A673 (cell line): Measurements from ENCODE around the gene SRSF4. TPM values are rescaled to one million over a fixed set of nuclear protein-coding genes. Genes with fewer than 3 reads are reported as not detected.
"Not testable (repeated sequence)": the region's sequence is repeated elsewhere in the genome, so short reads cannot be mapped to it uniquely, and the experiment has no call there.

Experiments
- BruUV-seq: library from RNA; stranded (reverse); fragments of 400-500 nt; replicated peaks from 2 replicates; lab custom pipeline; 2021; lab: Mats Ljungman, UMichigan
- CTCF ChIA-PET: fragments of 300-600 bp; sonication (Branson Sonifier 250); formaldehyde crosslinking; loops from one replicate; lab custom pipeline; 2022; ENCODE audit warnings: antibody characterized with exemption; lab: Charles Lee
- POLR2A ChIA-PET: fragments of 300-600 bp; sonication (Branson Sonifier 250); formaldehyde crosslinking; loops from one replicate; lab custom pipeline; 2022; ENCODE audit warnings: antibody characterized with exemption; ENCODE audit not compliant: low non-redundant PET; lab: Charles Lee
- DNase-seq: peaks from one replicate; pipeline ENCODE4 v3.0.0-alpha.2; 2015; ENCODE audit warnings: low spot score
- H3K27ac ChIP-seq: fragments of 200-600 bp; sonication (generic); 2 replicates; pipeline ENCODE4 v1.5.1; 2016; ENCODE audit warnings: mixed run types, low read depth, mild to moderate bottlenecking, mixed read lengths, antibody characterized with exemption, low read length; ENCODE audit not compliant: poor library complexity, severe bottlenecking
- H3K27me3 ChIP-seq: fragments of 200-600 bp; sonication (generic); replicated peaks from 2 replicates; pipeline ENCODE4 v1.6.1; 2017; ENCODE audit warnings: mixed run types, low read depth, mild to moderate bottlenecking, mixed read lengths, antibody characterized with exemption, low read length; ENCODE audit not compliant: insufficient read depth, poor library complexity
- H3K36me3 ChIP-seq: fragments of 200-600 bp; sonication (generic); 2 replicates; pipeline ENCODE4 v1.6.1; 2016; ENCODE audit warnings: mixed run types, mild to moderate bottlenecking, mixed read lengths, antibody characterized with exemption, low read length; ENCODE audit not compliant: insufficient read depth, poor library complexity, severe bottlenecking
- H3K4me1 ChIP-seq: fragments of 200-600 bp; sonication (generic); 2 replicates; pipeline ENCODE4 v1.6.1; 2017; ENCODE audit warnings: mixed run types, mild to moderate bottlenecking, mixed read lengths, antibody characterized with exemption, low read length; ENCODE audit not compliant: insufficient read depth, poor library complexity, severe bottlenecking
- H3K4me3 ChIP-seq: fragments of 200-600 bp; sonication (generic); 2 replicates; pipeline ENCODE4 v1.5.1; 2016; ENCODE audit warnings: low read depth, mixed run types, mild to moderate bottlenecking, mixed read lengths, low read length; ENCODE audit not compliant: poor library complexity, severe bottlenecking
- H3K9me3 ChIP-seq: fragments of 200-600 bp; sonication (generic); 2 replicates; pipeline ENCODE4 v1.6.1; 2016; ENCODE audit warnings: mixed run types, low read depth, mild to moderate bottlenecking, mixed read lengths, antibody characterized with exemption, low read length; ENCODE audit not compliant: poor library complexity, severe bottlenecking
- EZH2 ChIP-seq: fragments of 200-600 bp; sonication (generic); IDR thresholded peaks from 2 replicates; pipeline ENCODE4 v1.6.1; 2017; ENCODE audit warnings: borderline replicate concordance, low read depth, mild to moderate bottlenecking, mixed read lengths, antibody characterized with exemption, low read length; ENCODE audit not compliant: poor library complexity, severe bottlenecking
- intact Hi-C: fragments of 100-400 bp; cut with micrococcal nuclease; formaldehyde crosslinking; loops from one replicate; pipeline ENCODE4 v1.10.0; 2022; ENCODE audit not compliant: unreplicated experiment
- total RNA-seq: library from RNA; stranded (reverse); gene quantifications from 2 replicates; pipeline ENCODE4 v1.2.3, GENCODE V29; 2021
- TF ChIP-seq, protein P1 (sequence below): fragments of 300-800, 200-600 bp; sonication (generic); conservative IDR thresholded peaks from 2 replicates; pipeline ENCODE4 v1.5.1; 2017; ENCODE audit warnings: low read depth, mild to moderate bottlenecking, antibody characterized with exemption, low read length, moderate library complexity, mixed read lengths

Gene SRSF4
- total RNA-seq, 1 experiment from 2014 or later = 116 TPM

DNA sequence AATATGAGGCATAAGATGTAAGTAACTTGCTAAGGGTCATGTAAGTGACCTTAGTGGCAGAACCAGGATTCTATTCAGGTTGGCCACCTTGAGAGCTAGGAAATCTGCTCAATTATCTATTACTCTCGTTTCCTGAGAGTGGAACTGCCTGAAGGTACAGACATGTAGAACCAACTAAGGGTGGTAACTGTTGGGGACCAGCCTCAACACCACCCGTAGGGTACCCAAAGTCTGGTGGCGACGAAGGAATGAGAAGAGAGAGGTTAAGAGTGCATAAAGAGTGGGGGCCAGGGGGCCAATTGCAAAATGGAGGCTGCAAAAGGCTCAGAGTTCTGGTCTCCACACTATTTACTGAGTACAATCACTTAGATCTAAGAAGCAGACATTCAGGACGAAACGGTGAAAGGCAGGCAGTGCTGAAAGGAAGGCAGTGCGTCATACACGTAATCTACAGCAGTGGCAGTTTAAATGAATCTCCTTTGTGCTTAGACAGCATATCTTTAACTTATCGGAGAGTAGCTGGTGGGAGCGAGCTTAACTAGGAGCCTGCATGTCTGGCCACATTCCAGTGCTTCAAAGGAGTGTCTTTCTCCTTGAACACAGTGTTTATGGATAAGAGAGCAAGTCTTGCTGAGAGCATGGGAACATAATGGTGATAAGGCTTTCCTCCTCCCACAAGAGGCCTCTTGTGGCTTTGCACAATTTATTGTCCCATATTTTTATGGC is 25.0 kb downstream of the SRSF4 start:
- Histone ChIP-seq H3K27me3 (no peaks in the 10 kb centered on the region), H3K9me3 (no peaks in the 10 kb centered on the region), H3K27ac (peak overlapping the region; percentile 77), H3K36me3 (peaks cover 89% of the 10 kb centered on the region), H3K4me1 (peaks cover 24% of the 10 kb centered on the region), H3K4me3 (no peak overlapping the region)
- DNase-seq = peak; percentile 83
- no peak for TF ChIP-seq EZH2
- TF ChIP-seq, protein P1, sequence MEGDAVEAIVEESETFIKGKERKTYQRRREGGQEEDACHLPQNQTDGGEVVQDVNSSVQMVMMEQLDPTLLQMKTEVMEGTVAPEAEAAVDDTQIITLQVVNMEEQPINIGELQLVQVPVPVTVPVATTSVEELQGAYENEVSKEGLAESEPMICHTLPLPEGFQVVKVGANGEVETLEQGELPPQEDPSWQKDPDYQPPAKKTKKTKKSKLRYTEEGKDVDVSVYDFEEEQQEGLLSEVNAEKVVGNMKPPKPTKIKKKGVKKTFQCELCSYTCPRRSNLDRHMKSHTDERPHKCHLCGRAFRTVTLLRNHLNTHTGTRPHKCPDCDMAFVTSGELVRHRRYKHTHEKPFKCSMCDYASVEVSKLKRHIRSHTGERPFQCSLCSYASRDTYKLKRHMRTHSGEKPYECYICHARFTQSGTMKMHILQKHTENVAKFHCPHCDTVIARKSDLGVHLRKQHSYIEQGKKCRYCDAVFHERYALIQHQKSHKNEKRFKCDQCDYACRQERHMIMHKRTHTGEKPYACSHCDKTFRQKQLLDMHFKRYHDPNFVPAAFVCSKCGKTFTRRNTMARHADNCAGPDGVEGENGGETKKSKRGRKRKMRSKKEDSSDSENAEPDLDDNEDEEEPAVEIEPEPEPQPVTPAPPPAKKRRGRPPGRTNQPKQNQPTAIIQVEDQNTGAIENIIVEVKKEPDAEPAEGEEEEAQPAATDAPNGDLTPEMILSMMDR = no peak
- intact Hi-C loops = no loop called here
- CTCF ChIA-PET = no interaction called here
- no TSS peak for BruUV-seq
- POLR2A ChIA-PET = interaction anchor here (0.6 to 1.0 kb wide), 2 partner anchors 17 to 24 kb away, joined by 4 to 8 read pairs; no protein-coding TSS in a partner anchor

DNA sequence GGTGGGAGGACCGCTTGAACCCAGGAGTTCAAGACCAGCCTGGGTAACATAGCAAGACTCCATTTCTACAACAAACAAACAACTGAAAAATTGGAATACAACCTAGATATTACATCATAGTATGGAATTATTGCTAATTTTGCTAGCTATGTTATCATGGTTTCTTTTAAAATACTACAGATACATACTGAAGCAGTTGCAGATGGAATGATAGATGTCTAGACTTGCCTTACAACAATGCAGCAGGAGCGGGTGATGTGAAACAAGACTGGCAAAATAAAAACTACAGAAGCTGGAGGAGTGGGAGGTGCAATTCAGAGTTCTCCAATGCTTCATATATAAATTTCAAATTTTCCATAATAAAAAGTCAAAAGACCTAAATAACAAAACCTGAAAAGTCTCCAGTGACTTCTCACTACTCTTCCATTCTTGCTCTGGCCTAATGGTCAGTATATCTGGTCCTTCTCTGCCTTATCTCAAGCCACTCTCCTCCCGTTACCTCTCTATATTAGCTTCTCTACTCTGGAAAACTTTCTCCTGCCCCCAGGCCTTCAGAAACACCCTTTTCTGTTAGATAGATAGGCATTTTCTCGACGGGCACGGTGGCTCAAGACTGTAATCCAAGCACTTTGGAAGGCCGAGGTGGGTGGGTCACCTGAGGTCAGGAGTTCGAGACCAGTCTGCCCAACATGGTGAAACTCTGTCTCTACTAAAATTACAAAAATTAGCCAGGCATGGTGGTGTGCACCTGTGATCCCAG is 29.5 kb downstream of the SRSF4 start:
- H3K27me3 ChIP-seq = no peaks in the 10 kb centered on the region
- H3K4me1 ChIP-seq = peaks cover 9% of the 10 kb centered on the region
- POLR2A ChIA-PET = no interaction called here
- TF ChIP-seq, protein P1 = no peak
- no peak for TF ChIP-seq EZH2
- H3K4me3 ChIP-seq = no peak overlapping the region
- H3K36me3 ChIP-seq = peaks cover 95% of the 10 kb centered on the region
- CTCF ChIA-PET = no interaction called here
- H3K9me3 ChIP-seq = no peaks in the 10 kb centered on the region
- BruUV-seq = no TSS peak
- no peak overlapping the region for H3K27ac ChIP-seq
- intact Hi-C loops = no loop called here
- DNase-seq = no peak

DNA sequence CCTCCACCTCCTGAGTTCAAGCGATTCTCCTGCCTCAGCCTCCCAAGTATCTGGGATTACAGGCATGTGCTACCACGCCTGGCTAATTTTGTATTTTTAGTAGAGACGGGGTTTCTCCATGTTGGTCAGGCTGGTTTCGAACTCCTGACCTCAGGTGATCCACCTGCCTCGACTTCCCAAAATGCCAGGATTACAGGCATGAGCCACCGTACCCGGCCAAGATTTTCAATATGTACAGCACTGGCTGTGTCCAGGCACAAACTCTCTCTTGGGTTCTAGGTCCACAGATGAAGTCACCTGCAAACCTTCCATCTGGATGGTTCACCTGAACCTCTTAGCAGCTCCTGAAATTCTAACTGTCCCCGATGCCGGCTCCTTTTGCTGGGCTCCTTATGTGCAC is 31.4 kb downstream of the SRSF4 start:
- DNase-seq, H3K27ac ChIP-seq, CTCF ChIA-PET, H3K4me3 ChIP-seq, H3K4me1 ChIP-seq, POLR2A ChIA-PET, H3K27me3 ChIP-seq, H3K9me3 ChIP-seq, BruUV-seq, intact Hi-C loops: not testable (repeated sequence)
- peaks cover 93% of the 10 kb centered on the region for H3K36me3 ChIP-seq
